IPS-18c (cell line): Measurements from ENCODE around the gene ABL1.

Experiments
- H3K4me3 ChIP-seq: 2 replicates; pipeline ENCODE4 v1.7.0; 2013; ENCODE audit warnings: low read depth, mild to moderate bottlenecking, low read length, moderate library complexity; ENCODE audit not compliant: insufficient read depth
- H3K9me3 ChIP-seq: one replicate; pipeline ENCODE4 v1.6.1; 2013; ENCODE audit warnings: mild to moderate bottlenecking, low read length, moderate library complexity; ENCODE audit not compliant: control insufficient read depth, insufficient read depth

ABL1 gene

DNA sequence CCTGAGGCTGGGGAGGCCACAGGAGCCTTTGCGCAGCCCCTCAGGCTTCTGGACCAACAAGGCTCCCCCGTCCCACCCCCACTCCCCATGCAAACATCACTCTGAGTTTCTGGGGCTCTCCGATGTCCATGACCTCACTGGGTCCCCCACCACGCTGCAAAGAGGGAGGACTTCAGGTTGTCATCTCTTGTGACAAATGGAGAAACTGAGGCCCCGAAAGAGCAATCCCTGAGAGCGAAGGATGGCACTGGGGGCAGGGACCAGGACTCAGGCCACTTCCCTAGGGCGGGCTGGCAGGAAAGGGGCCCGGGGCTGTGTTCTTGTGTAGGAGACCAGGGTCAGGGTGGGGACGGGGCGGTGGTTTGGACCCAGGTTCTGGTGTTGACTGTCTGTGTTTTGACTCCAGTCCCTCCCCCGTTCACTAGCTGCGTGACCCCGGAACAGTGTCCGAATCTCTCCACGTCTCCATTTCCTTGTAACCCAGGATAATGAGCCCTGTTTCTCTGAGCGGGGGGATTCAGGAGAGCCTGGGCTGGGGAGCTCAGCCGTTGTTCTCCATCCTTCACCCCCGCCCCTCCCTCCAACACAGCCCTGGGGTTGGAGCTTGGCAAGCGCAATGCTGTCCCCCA, 90.1 kb downstream of the ABL1 start:
- no peak overlapping the region for H3K4me3 ChIP-seq
- H3K9me3 ChIP-seq, result no peaks in the 10 kb centered on the region

DNA sequence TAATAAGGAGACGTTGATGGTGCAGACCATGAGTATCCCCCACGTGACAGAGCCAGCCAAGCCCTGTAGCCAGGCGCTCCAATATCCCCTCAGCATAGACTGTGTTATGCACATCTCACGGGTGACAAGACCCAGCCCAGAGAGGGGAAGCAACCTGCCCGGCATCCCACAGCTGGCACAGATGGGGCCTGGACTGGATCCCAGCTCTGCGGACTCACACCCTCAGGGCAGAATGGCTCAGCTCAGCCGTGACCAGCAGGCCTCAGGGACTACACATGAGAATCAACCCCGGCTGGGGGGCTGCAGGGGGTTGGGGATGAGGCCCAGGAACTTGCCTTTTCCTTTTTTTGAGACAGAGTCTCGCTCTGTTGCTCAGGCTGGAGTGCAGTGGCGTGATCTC, 92.3 kb downstream of the ABL1 start:
- no peak overlapping the region for H3K4me3 ChIP-seq
- no peaks in the 10 kb centered on the region for H3K9me3 ChIP-seq

DNA sequence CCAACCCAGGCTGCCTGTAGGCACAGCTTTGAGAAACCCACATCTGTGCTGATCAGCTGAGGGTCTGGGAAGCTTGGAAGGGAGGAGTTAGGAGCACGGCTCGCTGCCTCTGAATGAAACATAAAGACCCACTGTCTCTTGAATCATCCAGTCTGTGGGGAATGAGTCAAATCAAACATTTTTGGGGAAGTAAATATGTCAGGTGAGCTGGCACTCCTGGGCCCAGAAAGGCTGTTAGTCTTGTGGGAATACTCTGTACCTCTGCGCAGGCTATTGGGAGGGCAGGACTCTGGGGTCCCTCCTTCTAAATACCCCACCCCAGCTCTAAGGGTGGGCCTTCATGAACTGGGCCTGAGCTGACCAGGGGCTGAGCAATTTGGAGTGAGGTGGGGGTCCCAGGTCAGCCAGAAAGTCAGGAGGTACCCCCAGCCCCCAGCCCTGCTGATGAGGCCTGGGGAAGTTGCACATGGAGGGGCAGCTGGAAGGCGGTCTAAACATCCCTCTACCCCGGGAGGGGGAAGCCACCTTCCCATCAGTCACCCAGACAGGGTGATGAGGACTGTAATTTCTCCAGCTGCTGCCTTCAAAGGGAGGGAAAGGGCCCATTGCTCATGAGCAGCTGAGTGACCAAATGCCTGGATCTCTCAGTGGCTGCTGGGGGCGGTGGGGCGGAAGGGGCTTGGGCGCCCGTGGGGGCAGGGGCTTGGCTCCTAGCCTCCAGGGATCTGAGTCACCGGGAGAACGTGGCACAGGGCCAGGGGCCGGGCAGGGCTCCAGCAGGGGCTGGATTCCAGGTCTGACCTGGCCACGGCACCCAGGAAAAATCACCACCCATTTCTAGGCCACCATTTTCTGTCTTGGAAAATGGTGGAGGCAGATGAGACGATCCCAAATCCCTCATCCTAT, 93.2 kb downstream of the ABL1 start:
- H3K9me3 ChIP-seq, result no peaks in the 10 kb centered on the region
- H3K4me3 ChIP-seq, result no peak overlapping the region

DNA sequence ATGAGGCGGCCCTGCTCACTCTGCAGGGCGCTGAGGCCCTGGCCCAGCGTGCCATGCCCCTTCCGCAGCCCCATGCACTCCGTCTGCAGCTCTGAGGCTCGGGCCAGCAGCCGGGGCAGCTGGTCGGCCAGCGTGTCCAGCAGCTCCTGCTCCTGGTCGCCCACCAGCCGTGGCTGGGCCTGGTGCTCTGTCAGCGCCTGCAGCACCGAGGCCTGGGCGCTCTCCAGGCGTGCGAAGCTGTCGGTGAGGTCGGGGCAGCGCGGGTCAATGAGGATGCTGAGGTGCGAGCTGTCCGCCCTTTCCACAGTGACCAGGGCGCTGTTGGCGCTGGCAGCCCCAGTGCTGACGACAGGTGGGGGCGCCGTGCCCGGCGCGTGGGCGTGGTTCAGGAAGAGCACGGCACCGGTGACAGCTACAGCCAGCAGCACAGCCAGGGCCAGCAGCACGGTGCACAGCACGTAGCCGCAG, 94.6 kb downstream of the ABL1 start:
- Histone ChIP-seq H3K9me3 (no peaks in the 10 kb centered on the region), H3K4me3 (no peak overlapping the region)

DNA sequence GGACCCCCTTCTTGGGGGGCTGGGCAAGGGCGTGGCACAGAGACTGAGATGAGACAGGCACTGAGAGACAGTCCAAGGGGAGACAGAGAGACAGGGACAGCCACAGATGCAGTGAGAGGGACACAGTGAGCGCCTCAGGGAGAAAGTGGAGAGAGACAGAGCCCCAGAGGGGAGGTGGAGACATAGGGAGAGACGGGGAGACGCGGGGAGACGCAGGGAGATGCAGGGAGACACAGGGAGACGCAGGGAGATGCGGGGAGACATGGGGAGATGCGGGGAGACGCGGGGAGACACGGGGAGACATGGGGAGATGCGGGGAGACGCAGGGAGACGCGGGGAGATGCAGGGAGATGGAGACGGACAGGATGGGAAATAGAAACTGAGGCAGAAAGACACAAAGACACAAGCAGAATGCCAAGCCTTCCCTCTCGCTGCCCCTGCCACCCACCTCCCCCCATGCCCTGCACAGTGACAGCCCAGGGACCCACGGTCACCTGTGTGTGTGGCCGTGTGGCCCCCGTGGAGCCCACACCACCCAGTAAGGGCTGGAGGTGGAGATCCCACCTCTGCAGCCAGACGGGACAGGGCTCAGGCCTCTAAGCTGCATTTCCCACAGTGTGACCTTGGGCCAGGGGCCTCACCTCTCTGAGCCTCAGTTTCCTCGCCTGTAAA, 95.2 kb downstream of the ABL1 start:
- Histone ChIP-seq H3K9me3 (no peaks in the 10 kb centered on the region), H3K4me3 (no peak overlapping the region)

DNA sequence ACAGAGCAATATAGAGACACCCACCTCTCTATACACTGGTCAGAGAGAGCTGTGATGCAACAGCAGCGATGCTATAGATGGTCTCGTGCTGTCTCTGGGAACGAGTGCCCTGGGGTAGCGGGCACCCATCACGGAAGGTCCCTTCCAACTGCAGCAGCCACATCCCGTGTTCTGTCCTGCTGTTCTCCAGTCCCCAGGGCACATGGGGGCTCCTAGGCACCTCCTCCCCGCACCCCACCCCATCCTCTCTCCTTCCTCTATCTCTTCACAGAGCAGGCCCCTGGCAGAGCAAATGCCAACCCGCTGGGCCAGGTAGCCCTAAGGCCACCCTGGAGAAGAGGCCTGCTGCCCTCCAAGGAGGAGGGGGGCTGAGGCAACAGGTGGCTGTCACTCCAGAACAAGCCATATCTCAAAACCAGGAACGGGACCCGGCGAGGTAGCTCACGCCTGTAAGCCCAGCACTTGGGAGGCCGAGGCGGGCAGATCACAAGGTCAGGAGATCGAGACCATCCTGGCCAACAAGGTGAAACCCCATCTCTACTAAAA, 95.8 kb downstream of the ABL1 start:
- H3K4me3 ChIP-seq, result no peak overlapping the region
- no peaks in the 10 kb centered on the region for H3K9me3 ChIP-seq

DNA sequence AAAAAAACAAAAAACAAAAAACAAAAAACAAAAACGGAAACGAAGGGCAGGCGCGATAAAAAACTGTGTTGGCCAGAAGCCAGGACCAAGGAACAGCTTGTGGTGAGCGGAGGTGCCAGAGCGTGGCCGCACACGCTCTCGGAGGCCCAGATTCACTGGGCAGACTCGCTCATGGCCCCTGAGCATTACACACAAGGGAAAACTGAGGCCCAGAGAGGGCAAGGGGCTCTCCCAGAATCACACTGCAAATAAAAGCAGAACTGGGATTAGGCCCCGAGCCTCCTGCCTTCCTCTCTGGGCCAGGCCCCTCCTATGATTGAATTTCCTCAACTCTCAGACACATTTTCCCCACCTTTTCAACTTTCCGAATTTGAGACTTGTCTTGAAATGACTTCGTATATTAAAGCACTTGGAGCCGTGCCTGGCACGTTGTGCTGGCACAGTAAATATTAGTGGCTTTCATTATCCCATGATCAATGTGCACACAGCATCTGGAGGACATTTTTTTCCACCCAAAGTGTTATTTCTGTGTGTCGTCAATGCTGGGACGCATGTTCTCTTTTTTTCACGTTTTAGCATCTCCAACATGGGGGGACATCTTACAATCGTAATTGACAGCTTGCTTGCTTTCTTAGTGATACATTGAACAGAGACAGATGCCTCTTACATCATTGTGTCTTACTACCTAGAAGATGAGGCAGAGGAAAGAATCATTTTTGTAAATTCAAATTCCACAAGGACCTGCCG, 96.6 kb downstream of the ABL1 start:
- Histone ChIP-seq H3K4me3 (no peak overlapping the region), H3K9me3 (no peaks in the 10 kb centered on the region)

DNA sequence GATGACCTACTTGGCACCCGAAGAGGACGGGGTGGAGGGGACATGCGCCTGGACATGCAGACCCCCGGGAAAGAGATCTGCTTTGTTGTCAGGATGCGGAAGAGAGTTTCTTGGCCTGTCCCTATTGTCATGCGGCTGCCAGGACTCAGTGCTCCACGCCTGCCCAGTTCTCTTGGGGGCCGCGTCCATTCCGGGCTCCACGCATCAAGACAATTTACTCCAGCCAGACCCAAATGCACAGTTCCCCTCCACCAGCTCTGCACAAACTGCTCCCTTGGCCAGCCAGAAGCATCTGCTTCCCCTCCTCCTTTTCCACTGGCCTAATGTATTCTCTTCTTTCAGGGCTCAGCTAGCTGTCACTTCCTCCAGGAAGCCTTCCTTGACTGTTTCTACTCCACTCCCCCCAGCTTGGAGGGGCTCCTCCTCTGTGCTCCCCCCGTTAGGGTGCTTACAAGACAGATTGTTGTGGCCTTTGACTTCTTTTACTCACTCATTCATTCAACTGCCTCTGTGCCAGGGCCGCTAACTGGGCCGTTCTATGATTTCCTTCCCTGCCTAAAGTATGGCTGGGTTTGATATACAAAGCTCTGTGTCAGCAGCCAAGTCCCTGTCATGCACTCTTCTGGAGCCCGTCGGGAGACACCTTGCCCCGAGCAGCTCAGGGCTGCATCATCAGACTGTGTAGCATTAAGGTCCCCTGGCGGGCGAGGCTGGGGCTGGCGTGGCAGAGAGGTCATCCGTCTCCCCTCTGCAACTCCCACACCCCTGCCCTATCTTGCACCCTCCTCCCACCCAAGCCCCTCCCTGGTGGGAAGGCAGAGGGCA, 97.4 kb downstream of the ABL1 start:
- Histone ChIP-seq H3K9me3 (no peaks in the 10 kb centered on the region), H3K4me3 (no peak overlapping the region)

DNA sequence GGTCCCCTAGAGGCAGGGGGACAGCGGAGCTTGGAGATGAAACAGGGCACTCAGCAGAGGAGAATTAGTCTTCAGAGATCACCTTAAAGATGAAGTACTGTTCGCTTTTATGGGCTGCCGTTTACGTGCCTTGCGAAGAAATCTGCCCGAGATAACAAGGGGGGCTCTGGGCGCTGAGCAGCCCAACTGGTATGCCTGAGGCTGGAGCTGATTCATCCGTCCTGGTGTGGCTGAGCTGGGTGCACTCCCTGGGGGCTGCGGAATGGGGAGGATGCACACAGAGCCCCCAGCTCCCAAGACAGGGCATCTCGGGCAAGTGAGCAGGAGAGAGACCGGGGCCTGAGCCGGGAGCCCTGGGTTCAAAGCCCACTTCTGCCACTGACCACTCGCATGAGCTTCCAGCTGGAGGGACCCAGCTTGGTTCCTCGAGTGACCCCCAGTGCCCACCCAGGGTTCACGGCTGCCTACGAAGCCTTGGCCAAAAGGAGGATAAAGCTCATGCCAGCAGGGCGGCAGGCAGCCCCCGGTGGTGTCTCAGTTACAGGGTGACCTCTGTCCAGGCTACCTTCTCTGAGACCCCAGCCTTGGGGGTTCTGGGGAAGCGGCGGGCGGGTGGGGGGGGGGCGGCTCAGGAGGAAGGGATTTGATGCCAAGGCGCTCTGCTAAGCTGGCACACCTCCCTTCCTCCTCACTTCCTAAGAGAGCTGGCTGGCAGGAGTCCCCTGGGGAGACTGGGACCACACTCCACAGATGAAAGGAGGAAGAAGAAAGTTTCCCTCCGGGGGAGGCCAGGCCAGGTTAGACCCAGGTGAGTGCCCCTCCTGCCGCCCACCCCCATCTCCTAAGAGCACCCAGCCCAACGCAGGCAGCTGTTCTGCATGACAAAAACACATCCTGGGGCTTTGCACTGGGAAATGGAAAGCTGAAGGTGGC, 98.3 kb downstream of the ABL1 start:
- no peak overlapping the region for H3K4me3 ChIP-seq
- no peaks in the 10 kb centered on the region for H3K9me3 ChIP-seq

DNA sequence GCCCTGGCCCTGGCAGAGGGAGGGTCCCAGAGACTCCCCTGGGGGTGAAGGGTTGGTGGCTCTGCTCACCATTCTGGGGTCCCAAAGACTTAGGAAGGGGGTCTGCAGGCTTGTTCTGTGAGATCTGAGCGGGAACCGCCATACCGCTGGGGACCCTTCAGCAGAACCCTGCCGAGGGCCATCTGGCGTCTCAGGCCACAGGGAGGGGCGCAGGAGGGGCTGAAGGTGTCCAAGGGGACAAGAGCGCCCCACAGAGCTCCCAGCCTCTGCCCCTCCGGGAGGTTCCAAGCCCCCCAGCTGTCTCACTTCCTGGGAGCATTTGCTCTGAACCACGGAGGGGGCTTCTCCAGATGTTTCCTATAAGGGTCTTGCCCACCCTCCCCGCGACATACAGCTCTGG, 99.2 kb downstream of the ABL1 start:
- H3K9me3 ChIP-seq, result no peaks in the 10 kb centered on the region

DNA sequence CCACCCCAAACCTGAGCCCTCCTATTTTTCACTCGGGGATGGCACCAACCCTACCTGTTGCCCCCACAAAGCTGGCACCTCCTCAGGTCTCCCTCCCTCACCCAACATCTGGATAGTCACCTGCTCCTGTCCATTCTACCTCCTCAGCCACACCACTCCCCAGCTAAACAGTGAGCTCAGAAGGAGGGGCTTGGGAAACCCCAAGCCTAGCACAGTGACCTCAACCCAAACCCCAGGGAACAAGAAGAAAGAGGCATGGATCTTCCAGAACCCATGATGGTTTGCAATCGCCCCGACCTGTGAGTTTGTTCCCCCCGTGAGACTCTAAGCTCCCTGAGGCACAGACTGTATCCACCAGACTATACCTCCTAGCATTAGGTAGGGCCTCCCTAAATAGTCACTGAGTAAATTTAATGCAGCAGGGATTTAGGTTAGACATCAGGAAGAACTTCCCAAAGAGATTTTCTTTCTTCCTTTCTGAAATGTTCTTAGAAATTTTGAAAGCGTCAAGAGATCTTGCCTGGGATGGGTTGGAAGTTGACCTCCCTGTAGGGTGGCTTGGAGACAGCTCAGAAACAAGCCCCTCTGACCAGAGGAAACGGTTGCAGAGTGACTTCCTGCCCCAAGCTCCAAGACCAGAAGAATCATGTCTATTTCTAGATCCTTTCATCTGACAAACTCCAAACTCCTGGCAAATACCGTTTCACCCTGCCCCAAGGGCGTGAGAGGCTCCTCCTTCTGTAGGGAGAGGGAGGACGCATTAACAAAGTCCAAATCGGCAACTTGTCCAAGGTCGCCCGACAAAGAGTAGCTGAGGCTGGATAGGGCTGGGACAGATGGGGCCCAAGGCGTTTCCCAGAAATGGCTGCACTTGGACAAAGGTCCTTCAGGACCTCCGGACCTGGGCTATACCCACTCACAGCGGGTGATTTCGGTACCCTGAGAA, 99.9 kb downstream of the ABL1 start:
- H3K4me3 ChIP-seq, result no peak overlapping the region

More for the DNA sequence above, 99.2 kb downstream of the ABL1 start:
- no peak overlapping the region for H3K4me3 ChIP-seq

DNA sequence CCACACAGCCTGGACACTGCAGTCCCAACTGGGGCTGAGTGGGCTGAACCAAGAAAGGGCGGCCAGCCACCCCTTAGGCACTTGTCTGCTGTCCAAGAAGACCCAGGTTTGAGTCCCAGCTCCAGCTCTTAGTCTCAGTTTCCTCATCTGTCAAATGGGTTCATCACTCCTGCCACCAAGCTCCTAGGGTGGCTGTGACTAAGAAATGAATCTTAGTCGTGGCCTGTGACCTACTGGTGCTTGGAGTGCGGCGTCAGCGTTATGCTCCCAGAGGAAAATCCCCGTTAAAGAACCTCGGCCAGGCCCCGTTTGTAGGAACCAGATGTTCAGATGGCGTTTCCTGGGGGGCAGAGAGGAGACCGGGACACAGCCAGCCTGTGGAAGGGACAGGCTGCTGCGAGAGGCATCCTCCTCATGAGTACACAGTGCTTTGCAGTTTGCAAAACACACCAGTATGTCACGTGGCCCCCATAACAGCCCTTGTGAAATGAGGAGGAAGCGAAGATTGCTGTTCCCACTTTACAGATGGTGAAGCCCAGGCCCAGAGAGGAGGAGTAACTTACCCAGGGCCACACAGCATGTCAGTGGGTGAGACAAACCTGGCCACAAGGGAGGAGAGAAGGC, 100.7 kb downstream of the ABL1 start:
- Histone ChIP-seq H3K9me3 (no peaks in the 10 kb centered on the region), H3K4me3 (no peak overlapping the region)

More for the DNA sequence above, 99.9 kb downstream of the ABL1 start:
- no peaks in the 10 kb centered on the region for H3K9me3 ChIP-seq

DNA sequence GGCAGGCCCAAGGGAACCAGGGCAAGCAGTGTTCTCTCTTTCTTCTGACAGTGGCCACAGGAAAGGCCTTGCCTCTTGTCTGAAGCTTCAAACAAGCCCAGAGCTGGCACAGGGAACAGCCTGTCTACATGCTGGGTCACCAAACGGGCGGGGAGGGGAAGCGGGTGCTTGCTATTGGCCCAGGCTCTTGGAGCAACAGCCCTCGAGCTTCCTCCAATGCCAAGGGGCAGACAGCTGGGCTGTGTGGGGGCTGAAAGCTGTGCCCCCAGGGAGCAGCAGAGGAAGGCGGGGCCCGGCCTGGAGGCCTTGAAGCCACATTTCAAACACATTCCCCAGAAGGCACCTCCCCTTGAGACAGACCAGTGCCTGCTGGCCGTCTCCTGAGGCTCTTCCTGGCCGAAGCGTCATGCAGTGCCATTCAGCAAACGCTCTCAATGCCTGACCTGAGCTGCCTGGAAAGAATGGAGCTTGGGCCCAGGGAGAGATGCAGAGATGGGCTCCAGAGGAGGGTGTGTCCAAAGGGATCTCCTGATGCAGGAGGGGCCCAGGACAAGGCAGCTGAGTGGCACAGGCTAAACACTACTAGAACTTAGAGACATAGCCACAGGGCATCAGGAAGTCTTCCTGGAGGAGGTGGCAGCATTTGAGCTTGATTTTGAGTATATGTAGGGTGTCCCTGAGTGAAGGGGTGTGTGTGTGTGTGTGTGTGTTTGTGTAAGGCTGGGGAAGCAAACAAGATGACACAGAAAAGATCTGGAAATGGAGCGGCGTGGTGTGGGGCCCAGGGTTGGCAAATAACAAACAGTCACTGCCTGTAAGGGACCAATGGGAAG, 101.4 kb downstream of the ABL1 start:
- H3K4me3 ChIP-seq, result no peak overlapping the region

More for the DNA sequence above, 101.4 kb downstream of the ABL1 start:
- H3K9me3 ChIP-seq, result no peaks in the 10 kb centered on the region
